Upper lobe of left lung (tissue), 6 donors: Measurements from ENCODE around the gene TXNRD1. TPM values are rescaled to one million over a fixed set of nuclear protein-coding genes. Genes with fewer than 3 reads are reported as not detected.
A peak's percentile ranks its signal among the peaks of the same experiment; 100 is the strongest.

ENCODE experiments used
- ATAC-seq, 2 donors: fragments of 200-7000 bp; cut with Tn5 transposase; one replicate each; pipeline ENCODE4 v1.9.1; 2022; ENCODE audit warnings: mild to moderate bottlenecking in 2 of 2, moderate library complexity in 2 of 2; ENCODE audit not compliant: low FRiP score in 2 of 2
- DNase-seq, 2 donors: peaks; one replicate each; pipeline ENCODE4 v3.0.0-alpha.2; 2019 to 2020
- H3K27ac ChIP-seq, 4 donors: fragments of 200-600 bp; sonication (generic); one replicate each; pipeline ENCODE4 v1.5.1; 2016 to 2019
- H3K27me3 ChIP-seq, 4 donors: fragments of 200-600 bp; sonication (generic); one replicate each; pipeline ENCODE4 v1.5.1; 2017 to 2019
- H3K36me3 ChIP-seq, 4 donors: fragments of 200-600 bp; sonication (generic); one replicate each; pipeline ENCODE4 v1.5.1; 2016 to 2019
- H3K4me1 ChIP-seq, 4 donors: fragments of 200-600 bp; sonication (generic); one replicate each; pipeline ENCODE4 v1.5.1; 2018 to 2019
- H3K4me3 ChIP-seq, 4 donors: fragments of 200-600 bp; sonication (generic); one replicate each; pipeline ENCODE4 v1.5.1; 2017 to 2019; ENCODE audit warnings: mild to moderate bottlenecking in 2 of 4, moderate library complexity in 1 of 4
- H3K9me3 ChIP-seq, 4 donors: fragments of 200-600 bp; sonication (generic); one replicate each; pipeline ENCODE4 v1.5.1; 2018 to 2019
- CTCF ChIP-seq, 6 experiments: fragments of 450-650 bp in 4 of 6; fragments of 200-600 bp in 2 of 6; sonication (generic) in 2 of 6; IDR thresholded peaks; one replicate each; pipeline ENCODE4 v1.5.1; 2016 to 2019; ENCODE audit warnings: antibody characterized with exemption in 6 of 6
- EP300 ChIP-seq, 4 donors: sonication (generic); formaldehyde crosslinking; IDR thresholded peaks; one replicate each; pipeline ENCODE4 v1.5.1; 2017; ENCODE audit warnings: antibody characterized with exemption in 4 of 4, control low read depth in 2 of 4
- POLR2A ChIP-seq, 4 donors: fragments of 450-650 bp; IDR thresholded peaks; one replicate each; pipeline ENCODE4 v1.5.1; 2016 to 2017; ENCODE audit warnings: antibody characterized with exemption in 4 of 4, mild to moderate bottlenecking in 2 of 4
- POLR2AphosphoS5 ChIP-seq, 2 donors: sonication (generic); formaldehyde crosslinking; IDR thresholded peaks; one replicate each; pipeline ENCODE4 v1.5.1; 2017; ENCODE audit warnings: antibody characterized with exemption in 2 of 2
- WGBS, 2 donors: methylation state at CpG; one replicate each; pipeline ENCODE4 v1.1.5; 2017 to 2018; 5-methylcytosine and 5-hydroxymethylcytosine counted together
- total RNA-seq, 6 donors: library from RNA; depleted of rRNA in 4 of 6; stranded (reverse); fragments of >200 nt in 4 of 6; gene quantifications; one replicate each; pipeline versions ENCODE4 v1.1.0 to v1.2.1, GENCODE V29; 2016 to 2021
- donor health status: DM: no; HTN: no; CAD: no; lungs with moderate emphysema.
- donor health status: DM: no; HTN: yes; CAD: no; lungs with severe emphysema.

The TXNRD1 gene
- total RNA-seq, 6 donors from 2014 or later = 124 to 381 (median 162) TPM

- TF ChIP-seq POLR2A (IDR thresholded peaks at IDR 0.05) (no peak), POLR2AphosphoS5 (IDR thresholded peaks at IDR 0.05) (no peak)
- peaks cover 4 to 20% (median 12%) of the 10 kb centered on the region in 4 donors for H3K4me1 ChIP-seq
- DNase-seq (no peak), ATAC-seq (no peak)
- no peak overlapping the region for H3K4me3 ChIP-seq
- peaks cover 26 to 64% (median 56%) of the 10 kb centered on the region in 4 donors for H3K36me3 ChIP-seq
- no peaks in the 10 kb centered on the region for H3K27me3 ChIP-seq
- no peak overlapping the region for H3K27ac ChIP-seq
- H3K9me3 ChIP-seq = no peaks in the 10 kb centered on the region
- WGBS, 2 donors = 83 to 86% methylated on average over 5 of the region's 5 CpGs
Observed at GRCh38 chr12:104310751-104311633, 95.4 kb downstream of the TXNRD1 start.

DNA sequence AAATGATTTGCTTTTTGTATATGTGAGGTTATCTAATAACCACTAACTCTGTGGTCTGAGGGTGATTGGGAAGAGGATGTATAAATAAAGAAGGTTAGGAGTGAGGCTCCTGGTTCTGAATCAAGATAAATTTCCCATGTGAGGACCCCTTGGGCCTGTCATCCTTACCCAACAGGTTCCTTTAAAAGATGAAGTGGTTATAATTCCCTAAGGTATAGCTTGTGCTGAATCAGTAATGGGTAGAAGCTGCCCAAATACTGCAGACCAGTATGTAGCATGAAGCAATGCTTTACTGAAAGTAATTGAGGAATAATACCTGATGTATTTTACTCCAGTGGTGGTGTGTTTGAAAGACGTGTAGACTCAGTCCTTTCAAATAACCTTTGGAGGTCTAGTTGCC is 96.6 kb downstream of the TXNRD1 start:
- TF ChIP-seq POLR2AphosphoS5 (IDR thresholded peaks at IDR 0.05) = no peak
- no peak for TF ChIP-seq CTCF (IDR thresholded peaks at IDR 0.05)
- no peak for TF ChIP-seq EP300 (IDR thresholded peaks at IDR 0.05)
- no peak for TF ChIP-seq POLR2A (IDR thresholded peaks at IDR 0.05)
- no peak for ATAC-seq
- H3K4me1 ChIP-seq = peaks cover 0 to 10% (median 5%) of the 10 kb centered on the region in 4 donors
- H3K27ac ChIP-seq = no peak overlapping the region
- no peaks in the 10 kb centered on the region for H3K9me3 ChIP-seq
- 96 to 100% methylated on average over 1 of the region's 1 CpG for WGBS, 2 donors
- DNase-seq = no peak
- H3K36me3 ChIP-seq = peaks cover 31 to 73% (median 64%) of the 10 kb centered on the region in 4 donors
- no peaks in the 10 kb centered on the region for H3K27me3 ChIP-seq
- H3K4me3 ChIP-seq = no peak overlapping the region

DNA sequence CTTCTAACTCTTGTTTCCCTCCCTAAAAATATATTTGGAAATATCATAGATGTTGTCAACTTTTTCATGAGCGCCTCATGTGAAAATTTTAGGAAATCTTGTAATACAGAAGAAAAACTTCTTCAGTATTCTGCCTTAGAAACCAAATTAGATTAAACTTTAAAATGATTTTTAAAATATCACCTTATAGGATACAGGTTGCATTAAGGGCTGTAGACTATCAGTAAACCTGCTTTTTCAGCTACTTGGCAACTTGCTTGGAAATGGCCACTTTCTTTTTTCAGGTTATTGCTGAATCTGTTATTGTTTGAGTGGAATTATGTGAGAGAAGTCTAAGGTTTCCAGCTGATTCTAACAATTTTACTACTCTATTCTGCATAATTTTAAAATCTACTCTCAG is 97.1 kb downstream of the TXNRD1 start:
- WGBS, 2 donors = 96 to 98% methylated on average over 1 of the region's 1 CpG
- DNase-seq (no peak), ATAC-seq (no peak)
- Histone ChIP-seq H3K27me3 (no peaks in the 10 kb centered on the region), H3K27ac (no peak overlapping the region), H3K9me3 (no peaks in the 10 kb centered on the region), H3K4me3 (no peak overlapping the region), H3K4me1 (peaks cover 0 to 5% (median under 1%) of the 10 kb centered on the region in 4 donors), H3K36me3 (peaks cover 35 to 77% (median 68%) of the 10 kb centered on the region in 4 donors)
- no peak for TF ChIP-seq EP300 (IDR thresholded peaks at IDR 0.05)
- TF ChIP-seq POLR2AphosphoS5 (IDR thresholded peaks at IDR 0.05) = no peak
- no peak for TF ChIP-seq CTCF (IDR thresholded peaks at IDR 0.05)
- TF ChIP-seq POLR2A (IDR thresholded peaks at IDR 0.05) = no peak

- Histone ChIP-seq H3K36me3 (peaks cover 35 to 88% (median 77%) of the 10 kb centered on the region in 4 donors), H3K4me3 (no peak overlapping the region), H3K27ac (peak overlapping the region in 1 of 4 donors; percentile 8), H3K9me3 (no peaks in the 10 kb centered on the region), H3K27me3 (no peaks in the 10 kb centered on the region), H3K4me1 (peaks cover 0 to 5% (median 0%) of the 10 kb centered on the region in 4 donors)
- ATAC-seq = no peak
- TF ChIP-seq POLR2A (IDR thresholded peaks at IDR 0.05) = no peak
- no peak for TF ChIP-seq POLR2AphosphoS5 (IDR thresholded peaks at IDR 0.05)
- WGBS, 2 donors = 69 to 84% methylated on average over 4 of the region's 4 CpGs
- DNase-seq = no peak
Observed at GRCh38 chr12:104313568-104314241, 98.1 kb downstream of the TXNRD1 start.

DNA sequence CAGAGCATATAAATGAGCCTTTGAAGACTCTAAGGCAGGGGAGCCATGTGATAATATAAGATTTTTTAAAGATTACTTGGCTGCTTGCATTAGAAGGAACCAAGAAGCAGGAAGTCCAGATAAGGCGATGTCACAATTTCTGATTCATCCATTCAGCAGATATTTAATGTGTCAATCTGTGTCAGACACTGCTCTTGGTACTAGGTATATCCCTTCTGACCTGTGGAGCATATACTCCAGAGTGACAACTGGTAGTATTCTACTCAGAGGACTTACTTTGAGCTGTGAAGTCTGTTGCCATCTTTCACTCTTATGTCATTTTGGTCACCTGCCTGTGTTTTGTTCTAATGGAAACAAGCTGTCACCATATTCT is 98.6 kb downstream of the TXNRD1 start:
- 76 to 100% methylated on average over 1 of the region's 1 CpG for WGBS, 2 donors
- no peak overlapping the region for H3K27ac ChIP-seq

More for the DNA sequence above, 98.6 kb downstream of the TXNRD1 start:
- H3K27me3 ChIP-seq = no peaks in the 10 kb centered on the region
- H3K9me3 ChIP-seq = no peaks in the 10 kb centered on the region
- peaks cover 35 to 93% (median 80%) of the 10 kb centered on the region in 4 donors for H3K36me3 ChIP-seq
- TF ChIP-seq POLR2A (IDR thresholded peaks at IDR 0.05) (no peak), CTCF (IDR thresholded peaks at IDR 0.05) (no peak), EP300 (IDR thresholded peaks at IDR 0.05) (no peak), POLR2AphosphoS5 (IDR thresholded peaks at IDR 0.05) (no peak)
- ATAC-seq (no peak), DNase-seq (no peak)
- peaks cover 0 to 5% (median 0%) of the 10 kb centered on the region in 4 donors for H3K4me1 ChIP-seq
- no peak overlapping the region for H3K4me3 ChIP-seq
